Activated naive CD8-positive, alpha-beta T cell treated with anti-CD3 and anti-CD28 coated beads, Interleukin-2, amount 50 U/mL, for 24 hours (primary cell): ENCODE results near the gene HMGB2.

Source experiments
- ATAC-seq: fragments of 150-1000 bp; cut with Tn5 transposase; one replicate; pipeline ENCODE4 v1.10.0; 2021
- DNase-seq: peaks from one replicate; pipeline ENCODE4 v3.0.0; 2021
- H3K27ac Mint-ChIP-seq: one replicate; pipeline ENCODE4 v1.8.0; 2021; ENCODE audit warnings: mild to moderate bottlenecking, mixed read lengths
- H3K27me3 Mint-ChIP-seq: one replicate; pipeline ENCODE4 v1.8.0; 2021; ENCODE audit warnings: mixed read lengths
- H3K36me3 Mint-ChIP-seq: one replicate; pipeline ENCODE4 v1.8.0; 2021; ENCODE audit warnings: low read depth, mixed read lengths
- H3K4me1 Mint-ChIP-seq: one replicate; pipeline ENCODE4 v1.8.0; 2021; ENCODE audit warnings: mixed read lengths
- H3K4me3 Mint-ChIP-seq: one replicate; pipeline ENCODE4 v1.8.0; 2021; ENCODE audit warnings: mild to moderate bottlenecking, moderate library complexity, mixed read lengths
- H3K9me3 Mint-ChIP-seq: one replicate; pipeline ENCODE4 v1.8.0; 2021; ENCODE audit warnings: mixed read lengths

HMGB2 gene

DNA sequence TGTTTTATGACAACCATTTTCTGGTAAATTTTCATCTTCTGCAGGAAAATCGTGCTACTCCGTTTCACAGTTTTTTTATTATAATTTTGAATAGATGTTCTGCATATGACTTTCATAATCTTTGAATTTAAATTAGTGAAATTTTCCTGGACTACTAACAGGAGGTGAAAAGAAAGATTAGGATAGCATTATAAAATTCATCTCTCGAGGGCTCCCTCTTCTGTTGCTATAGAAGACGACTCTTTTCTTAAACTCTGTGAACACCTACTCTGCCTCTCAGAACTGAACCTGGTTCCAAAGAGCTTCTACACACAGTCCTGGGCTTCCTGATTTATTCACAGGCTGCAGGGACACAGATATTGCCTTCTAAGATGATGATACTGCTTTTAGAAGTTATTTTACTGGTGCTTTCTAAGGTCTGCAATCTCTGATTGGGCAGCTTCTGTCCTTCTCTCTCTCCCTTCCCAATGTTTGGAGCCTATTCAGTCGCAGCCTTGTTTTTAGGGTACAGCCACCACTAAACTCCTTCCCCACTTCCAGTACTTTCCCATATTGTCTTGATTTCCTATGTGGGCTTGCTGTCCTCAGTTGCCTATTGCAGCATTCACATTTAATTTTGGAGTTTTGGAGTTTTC lies 26.5 kb upstream of the HMGB2 start:
- Mint-ChIP-seq H3K36me3 (no peaks in the 10 kb centered on the region), H3K27me3 (no peaks in the 10 kb centered on the region), H3K4me1 (peaks cover 2% of the 10 kb centered on the region), H3K9me3 (no peaks in the 10 kb centered on the region), H3K4me3 (no peak overlapping the region), H3K27ac (no peak overlapping the region)
- ATAC-seq (no peak), DNase-seq (no peak)

DNA sequence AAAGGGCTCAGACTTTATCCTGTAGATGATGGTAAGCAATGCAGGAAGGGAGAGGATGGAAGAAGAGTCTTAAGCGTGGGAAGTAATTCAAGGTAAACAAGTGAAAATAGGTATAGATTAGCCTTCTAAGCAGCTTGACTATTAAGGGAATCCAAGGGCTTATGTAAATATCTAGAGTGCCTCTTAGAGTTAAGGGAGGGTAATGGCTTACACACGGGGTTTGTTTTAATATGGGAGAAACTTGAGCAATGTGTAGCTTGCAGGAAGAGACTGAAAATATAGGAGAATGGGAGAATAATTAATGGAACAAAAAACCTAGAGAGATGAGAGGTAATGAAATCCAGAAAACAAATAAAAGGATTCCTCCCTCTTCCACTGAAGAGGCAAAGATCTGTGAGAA lies 23.8 kb upstream of the HMGB2 start:
- H3K9me3 Mint-ChIP-seq = no peaks in the 10 kb centered on the region
- no peaks in the 10 kb centered on the region for H3K4me1 Mint-ChIP-seq
- H3K36me3 Mint-ChIP-seq = no peaks in the 10 kb centered on the region
- DNase-seq (no peak), ATAC-seq (no peak)
- no peak overlapping the region for H3K27ac Mint-ChIP-seq
- H3K4me3 Mint-ChIP-seq = no peak overlapping the region
- H3K27me3 Mint-ChIP-seq = peaks cover 2% of the 10 kb centered on the region

DNA sequence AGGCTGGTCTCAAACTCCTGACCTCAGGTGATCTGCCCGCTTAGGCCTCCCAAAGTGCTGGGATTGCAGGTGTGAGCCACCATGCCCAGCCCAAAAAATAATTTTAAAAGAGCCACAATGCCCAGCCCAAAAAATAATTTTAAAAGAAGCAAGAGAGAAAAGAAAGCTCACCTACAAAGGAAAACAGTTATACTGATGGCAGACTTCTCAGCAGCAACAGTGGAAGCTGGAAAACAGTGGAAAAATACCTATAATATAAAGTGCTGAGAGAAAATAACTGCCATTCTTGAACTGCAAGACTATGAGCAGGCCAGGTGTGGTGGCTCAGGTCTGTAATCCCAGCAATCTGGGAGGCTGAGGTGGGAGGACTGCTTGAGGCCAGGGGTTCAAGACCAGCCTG lies 13.3 kb upstream of the HMGB2 start:
- no peak overlapping the region for H3K4me3 Mint-ChIP-seq
- no peaks in the 10 kb centered on the region for H3K36me3 Mint-ChIP-seq
- no peaks in the 10 kb centered on the region for H3K9me3 Mint-ChIP-seq
- no peaks in the 10 kb centered on the region for H3K4me1 Mint-ChIP-seq
- peaks cover 2% of the 10 kb centered on the region for H3K27me3 Mint-ChIP-seq
- DNase-seq (no peak), ATAC-seq (no peak)
- H3K27ac Mint-ChIP-seq = no peak overlapping the region

DNA sequence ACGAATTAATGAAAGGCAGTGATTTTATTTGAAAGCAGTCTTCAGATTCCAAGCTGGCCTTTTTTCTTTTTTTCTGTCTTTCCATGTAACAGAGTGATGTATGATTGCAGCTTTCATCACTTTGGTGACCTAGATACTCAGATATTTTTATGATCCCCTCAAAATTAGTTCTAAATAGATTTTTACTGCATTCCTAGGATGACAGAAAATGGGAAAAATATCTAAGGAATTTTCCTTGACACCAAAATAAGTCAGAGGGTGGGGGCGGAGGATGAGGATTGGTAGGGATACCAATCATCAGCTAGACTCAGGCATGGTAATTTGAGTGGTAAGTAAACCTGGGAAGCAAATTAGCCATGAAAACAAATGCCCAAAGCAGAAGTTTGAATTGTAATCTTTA lies 11.9 kb upstream of the HMGB2 start:
- no peaks in the 10 kb centered on the region for H3K4me1 Mint-ChIP-seq
- no peak overlapping the region for H3K4me3 Mint-ChIP-seq
- H3K27me3 Mint-ChIP-seq = peaks cover 2% of the 10 kb centered on the region
- no peaks in the 10 kb centered on the region for H3K9me3 Mint-ChIP-seq
- no peaks in the 10 kb centered on the region for H3K36me3 Mint-ChIP-seq
- no peak for DNase-seq
- ATAC-seq = no peak
- H3K27ac Mint-ChIP-seq = no peak overlapping the region

DNA sequence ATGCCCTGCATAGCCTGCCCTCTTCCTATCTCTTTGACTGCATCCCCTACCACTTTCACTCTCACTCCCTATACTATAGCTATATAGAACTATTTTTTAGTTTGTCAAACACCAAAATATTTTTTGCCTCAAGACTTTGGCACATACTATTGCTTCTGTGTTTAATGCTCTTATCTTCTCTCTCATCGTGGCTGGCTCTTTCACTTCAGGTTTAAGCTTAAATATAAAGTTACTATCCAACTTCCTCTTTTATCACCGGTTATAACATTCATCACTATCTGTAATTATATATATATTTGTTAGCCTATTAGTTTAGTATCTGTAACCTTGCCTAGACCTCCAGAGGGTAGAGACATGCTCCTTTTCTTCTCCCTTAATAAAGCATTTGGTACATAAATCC lies 11.5 kb upstream of the HMGB2 start:
- DNase-seq = no peak
- peaks cover 2% of the 10 kb centered on the region for H3K27me3 Mint-ChIP-seq
- H3K27ac Mint-ChIP-seq = no peak overlapping the region
- no peak for ATAC-seq
- H3K4me1 Mint-ChIP-seq = no peaks in the 10 kb centered on the region
- H3K36me3 Mint-ChIP-seq = no peaks in the 10 kb centered on the region
- no peak overlapping the region for H3K4me3 Mint-ChIP-seq
- H3K9me3 Mint-ChIP-seq = no peaks in the 10 kb centered on the region

DNA sequence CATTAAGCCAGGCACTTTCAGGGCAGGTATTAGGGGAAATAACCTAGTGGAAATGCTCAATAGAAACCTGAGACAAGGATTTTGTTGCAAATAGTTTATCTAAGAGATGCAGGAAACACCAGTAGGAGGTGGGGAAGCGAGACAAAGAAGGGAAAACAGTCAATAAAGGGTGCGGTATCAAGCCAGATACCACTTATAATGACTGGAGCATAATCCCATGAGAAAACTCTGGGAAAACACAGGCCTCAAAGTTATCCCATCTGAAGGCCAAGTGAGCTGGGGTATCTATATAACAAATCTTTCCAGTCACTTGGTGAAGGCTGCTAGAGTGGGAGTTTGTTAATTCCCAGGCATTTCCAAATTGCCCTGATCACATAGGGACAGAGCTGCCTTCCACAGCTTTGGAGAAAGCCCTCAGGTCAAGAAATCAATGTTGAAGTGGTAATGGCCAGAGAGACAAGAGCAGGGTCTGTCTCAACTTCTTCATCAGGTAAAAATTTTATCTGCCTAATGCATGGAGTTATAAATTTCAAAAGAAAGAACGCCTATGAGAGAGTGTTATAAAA lies 9.8 kb upstream of the HMGB2 start:
- no peaks in the 10 kb centered on the region for H3K36me3 Mint-ChIP-seq
- peaks cover 2% of the 10 kb centered on the region for H3K27me3 Mint-ChIP-seq
- H3K4me1 Mint-ChIP-seq = no peaks in the 10 kb centered on the region
- H3K4me3 Mint-ChIP-seq = no peak overlapping the region
- no peaks in the 10 kb centered on the region for H3K9me3 Mint-ChIP-seq
- DNase-seq (no peak), ATAC-seq (no peak)
- H3K27ac Mint-ChIP-seq = no peak overlapping the region

DNA sequence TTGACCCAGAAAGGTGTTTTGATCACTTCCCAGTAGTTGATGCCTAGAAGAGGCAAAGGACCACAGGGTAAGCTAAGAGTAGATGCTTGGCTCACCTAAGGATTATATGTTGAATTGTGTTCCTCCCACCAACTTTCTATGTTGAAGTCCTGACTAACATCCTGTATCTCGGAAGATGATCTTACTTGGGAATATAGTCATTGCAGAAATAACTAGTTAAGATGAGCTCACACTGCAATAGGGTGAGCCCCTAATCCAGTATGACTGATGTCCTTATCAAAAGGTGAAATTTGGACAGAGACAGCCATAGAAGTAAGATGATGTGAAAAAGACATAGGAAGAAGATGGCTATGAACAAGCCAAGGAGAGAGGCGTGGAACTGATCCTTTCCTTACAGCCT lies 3.3 kb upstream of the HMGB2 start:
- H3K9me3 Mint-ChIP-seq = no peaks in the 10 kb centered on the region
- ATAC-seq (no peak), DNase-seq (no peak)
- no peak overlapping the region for H3K27ac Mint-ChIP-seq
- H3K4me1 Mint-ChIP-seq = peaks cover 21% of the 10 kb centered on the region
- H3K27me3 Mint-ChIP-seq = peaks cover 12% of the 10 kb centered on the region
- H3K4me3 Mint-ChIP-seq = no peak overlapping the region
- peaks cover 15% of the 10 kb centered on the region for H3K36me3 Mint-ChIP-seq

DNA sequence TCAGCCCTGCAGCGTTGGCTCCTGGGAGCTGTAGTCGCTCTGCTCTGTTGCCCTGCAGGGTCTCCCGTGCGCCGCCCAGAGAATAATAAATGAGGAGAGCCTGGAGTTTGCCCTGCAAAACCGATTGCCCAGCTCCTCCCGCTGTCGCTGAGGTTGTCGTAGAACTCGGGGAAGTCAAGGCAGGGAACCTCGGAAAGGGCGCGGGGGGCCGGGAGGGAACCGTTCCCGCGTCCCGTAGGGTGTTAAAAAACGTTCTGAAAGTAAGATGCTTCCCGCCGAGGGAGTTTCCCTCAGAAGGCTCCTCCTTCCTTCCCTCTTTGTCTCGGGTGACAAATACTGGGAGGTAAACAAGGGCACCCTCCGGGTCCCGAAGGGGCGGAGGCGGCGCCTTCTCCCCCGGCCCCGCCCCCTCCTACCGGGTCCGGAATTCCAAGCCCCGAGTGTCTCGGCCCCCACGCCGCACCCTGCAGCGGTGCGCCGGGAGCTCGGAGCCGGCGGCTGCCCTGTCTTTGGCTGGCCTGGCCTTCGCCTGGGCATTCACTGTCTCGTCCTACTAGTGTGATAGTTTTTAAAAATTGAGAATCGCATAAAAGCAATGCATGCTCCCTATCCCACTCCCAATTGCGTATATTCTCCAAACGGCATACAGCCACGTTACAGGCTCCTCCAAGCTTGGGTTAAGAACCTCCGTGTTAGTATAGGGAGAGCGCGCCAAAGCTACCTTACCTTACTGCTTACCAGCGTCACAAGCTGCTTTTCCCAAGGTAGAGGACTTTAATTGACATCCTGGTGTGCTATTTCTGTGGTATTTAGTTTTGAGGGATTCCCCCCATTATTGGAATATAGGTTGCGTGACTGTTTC lies 964 bp upstream of the HMGB2 start:
- H3K36me3 Mint-ChIP-seq = peaks cover 31% of the 10 kb centered on the region
- peak; percentile 60 for DNase-seq

DNA sequence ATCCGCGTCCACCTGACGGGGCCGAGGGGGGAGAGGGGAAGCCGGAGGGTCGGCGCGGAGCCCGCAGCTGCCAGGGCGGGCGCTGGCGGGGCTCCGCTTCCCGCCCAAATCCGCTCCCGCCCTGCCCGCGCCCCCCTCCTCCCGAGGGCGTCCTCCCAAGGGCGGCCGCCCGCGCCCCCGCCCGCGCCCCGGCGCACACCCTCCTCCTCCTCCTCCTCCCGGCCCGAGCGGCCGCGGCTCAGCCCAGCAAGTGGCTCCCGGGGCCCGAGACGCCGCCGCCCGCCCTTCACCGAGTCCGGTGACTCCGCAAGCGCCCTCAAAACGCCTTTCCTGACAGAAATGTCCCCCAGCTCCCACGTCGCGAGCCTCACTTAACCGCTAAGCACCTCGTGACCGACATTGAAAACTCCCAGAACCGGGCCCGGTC lies 487 bp downstream of the HMGB2 start:
- peak overlapping the region; percentile 99 for H3K27ac Mint-ChIP-seq
- H3K36me3 Mint-ChIP-seq = peaks cover 42% of the 10 kb centered on the region
- H3K4me3 Mint-ChIP-seq = peak overlapping the region; percentile 97
- H3K4me1 Mint-ChIP-seq = peaks cover 28% of the 10 kb centered on the region
- peaks cover 12% of the 10 kb centered on the region for H3K27me3 Mint-ChIP-seq
- H3K9me3 Mint-ChIP-seq = no peaks in the 10 kb centered on the region
- no peak for ATAC-seq
- peak; percentile 48 for DNase-seq

More for the DNA sequence above, 964 bp upstream of the HMGB2 start:
- peak overlapping the region; percentile 97 for H3K4me3 Mint-ChIP-seq
- H3K9me3 Mint-ChIP-seq = no peaks in the 10 kb centered on the region
- peaks cover 28% of the 10 kb centered on the region for H3K4me1 Mint-ChIP-seq
- peak overlapping the region; percentile 99 for H3K27ac Mint-ChIP-seq
- ATAC-seq = peak; percentile 30
- H3K27me3 Mint-ChIP-seq = peaks cover 12% of the 10 kb centered on the region

DNA sequence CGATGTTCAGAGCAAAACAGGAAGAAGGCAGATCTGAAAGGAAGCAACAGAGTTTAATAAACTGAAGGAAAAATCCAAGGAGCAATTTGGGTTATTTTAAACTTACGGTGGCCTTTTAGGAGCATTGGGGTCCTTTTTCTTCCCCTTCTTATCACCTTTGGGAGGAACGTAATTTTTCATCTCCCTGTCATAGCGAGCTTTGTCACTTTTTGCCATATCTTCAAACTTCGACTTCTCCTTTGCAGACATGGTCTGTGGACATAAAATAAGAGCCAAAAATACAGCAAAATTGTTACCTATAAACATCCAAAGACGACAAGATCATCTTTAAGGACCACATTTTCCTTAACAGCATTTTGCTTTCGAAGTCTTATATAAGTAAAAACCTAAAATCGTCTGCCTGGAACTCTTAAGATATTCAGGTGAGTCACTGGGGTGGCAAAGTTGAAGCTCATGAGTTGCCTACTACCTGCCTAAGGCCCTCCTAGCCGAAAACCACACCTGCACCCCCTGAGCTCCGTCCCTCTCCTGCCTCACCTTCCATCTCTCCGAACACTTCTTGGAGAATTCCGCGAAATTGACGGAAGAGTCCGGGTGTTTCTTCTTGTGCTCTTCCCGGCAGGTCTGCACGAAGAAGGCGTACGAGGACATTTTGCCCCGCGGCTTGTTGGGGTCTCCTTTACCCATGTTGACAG lies 1.0 kb downstream of the HMGB2 start:
- Mint-ChIP-seq H3K9me3 (no peaks in the 10 kb centered on the region), H3K27ac (peak overlapping the region; percentile 97), H3K27me3 (peaks cover 12% of the 10 kb centered on the region), H3K36me3 (peaks cover 42% of the 10 kb centered on the region), H3K4me1 (peaks cover 28% of the 10 kb centered on the region), H3K4me3 (peak overlapping the region; percentile 97)
- ATAC-seq (no peak), DNase-seq (no peak)

DNA sequence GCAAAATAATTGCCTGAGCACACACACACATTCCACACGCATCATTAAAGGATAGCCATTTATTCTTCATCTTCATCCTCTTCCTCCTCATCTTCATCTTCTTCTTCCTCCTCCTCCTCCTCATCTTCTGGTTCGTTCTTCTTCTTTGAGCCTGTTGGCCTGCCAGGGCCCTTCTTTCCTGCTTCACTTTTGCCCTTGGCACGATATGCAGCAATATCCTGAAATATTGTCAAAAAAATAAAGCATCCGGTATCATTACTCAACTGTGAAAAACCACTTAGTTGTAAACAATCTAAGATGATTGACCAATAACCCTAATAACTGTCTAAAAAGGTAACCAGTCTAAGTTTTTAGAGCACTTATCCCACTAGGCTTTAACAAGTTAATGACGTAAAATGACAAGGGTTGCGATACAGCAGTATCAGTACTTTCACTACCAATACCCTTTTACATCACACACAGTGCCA lies 2.1 kb downstream of the HMGB2 start:
- DNase-seq (no peak), ATAC-seq (no peak)
- H3K9me3 Mint-ChIP-seq = no peaks in the 10 kb centered on the region
- H3K27ac Mint-ChIP-seq = peak overlapping the region; percentile 61
- H3K4me1 Mint-ChIP-seq = peaks cover 28% of the 10 kb centered on the region
- peak overlapping the region; percentile 97 for H3K4me3 Mint-ChIP-seq
- H3K36me3 Mint-ChIP-seq = peaks cover 44% of the 10 kb centered on the region
- H3K27me3 Mint-ChIP-seq = peaks cover 8% of the 10 kb centered on the region

DNA sequence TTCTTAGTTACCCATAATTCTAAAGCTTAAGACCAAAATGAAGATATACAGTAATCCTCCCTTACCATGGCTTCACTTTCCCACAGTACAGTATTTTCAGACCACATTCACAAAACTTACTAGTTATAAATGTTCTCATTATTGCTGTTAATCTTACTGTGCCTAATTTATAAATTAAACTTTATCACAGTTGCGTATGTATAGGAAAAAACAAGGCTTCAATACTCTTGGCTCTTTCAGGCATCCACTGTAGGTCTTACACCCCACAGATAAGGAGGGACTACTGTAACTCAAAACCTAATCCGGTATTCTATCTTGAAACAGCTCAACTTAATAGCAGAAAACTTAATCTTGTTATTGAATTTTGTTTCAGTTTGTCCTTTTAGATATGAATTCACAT lies 3.6 kb downstream of the HMGB2 start:
- Mint-ChIP-seq H3K27me3 (peaks cover 3% of the 10 kb centered on the region), H3K36me3 (peaks cover 44% of the 10 kb centered on the region), H3K4me1 (peaks cover 25% of the 10 kb centered on the region), H3K4me3 (no peak overlapping the region), H3K9me3 (no peaks in the 10 kb centered on the region), H3K27ac (no peak overlapping the region)
- ATAC-seq (no peak), DNase-seq (no peak)

DNA sequence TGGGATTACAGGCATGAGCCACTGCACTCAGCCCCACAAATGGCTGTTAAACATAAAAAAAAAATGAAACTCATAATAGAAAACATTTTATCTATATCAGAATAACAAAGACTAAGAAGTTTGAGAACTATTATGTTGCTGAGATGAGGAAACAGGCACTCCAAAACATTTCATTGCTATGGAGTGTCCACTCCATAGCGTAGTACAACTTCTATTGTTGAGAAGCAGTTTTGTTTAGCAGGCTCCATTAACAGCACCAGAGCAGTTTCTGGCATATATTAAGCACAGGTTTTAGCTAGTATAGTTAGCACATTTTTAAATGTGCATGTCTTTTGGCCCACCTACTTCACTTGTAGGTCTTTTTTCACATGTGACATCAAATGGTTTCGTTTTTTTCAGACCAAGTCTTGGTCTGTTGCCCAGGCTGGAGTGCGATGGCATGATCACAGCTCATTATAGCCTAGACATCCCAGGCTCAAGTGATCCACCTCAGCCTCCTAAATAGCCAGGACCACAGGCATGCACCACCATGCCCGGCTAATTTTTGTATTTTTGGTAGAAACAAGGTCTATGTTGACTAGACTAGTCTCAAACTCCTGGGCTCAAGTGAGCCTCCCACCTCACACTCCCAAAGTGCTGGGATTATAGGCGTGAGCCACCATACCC lies 5.8 kb downstream of the HMGB2 start:
- no peak for ATAC-seq

More for the DNA sequence above, 5.8 kb downstream of the HMGB2 start:
- DNase-seq = no peak
- Mint-ChIP-seq H3K4me3 (no peak overlapping the region), H3K4me1 (peaks cover 16% of the 10 kb centered on the region), H3K36me3 (peaks cover 38% of the 10 kb centered on the region), H3K9me3 (no peaks in the 10 kb centered on the region), H3K27me3 (no peaks in the 10 kb centered on the region), H3K27ac (no peak overlapping the region)
